ENCODE results near the gene FAM222A.

FAM222A gene

DNA sequence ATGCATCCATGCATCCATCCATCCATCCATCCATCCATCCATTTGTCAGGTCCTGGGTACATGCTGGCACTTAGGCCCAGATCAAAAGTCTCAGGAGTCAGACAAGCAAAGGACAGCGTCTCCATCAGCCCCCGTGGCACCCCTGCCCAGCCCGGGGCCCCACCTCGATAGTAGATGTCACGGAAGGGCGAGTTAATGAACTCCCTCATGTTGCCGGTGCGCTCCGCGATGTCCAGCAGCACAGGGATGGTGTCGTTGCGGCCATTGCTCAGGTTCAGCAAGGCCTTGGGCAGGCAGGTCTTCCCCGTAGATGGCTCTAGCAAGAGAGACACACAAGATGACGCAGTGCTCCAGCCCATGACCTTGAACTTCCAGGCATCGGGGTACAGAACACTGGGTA is 89.2 kb downstream of the FAM222A start:
- DNase-seq (ENCODE audit: low read depth): no peak

DNA sequence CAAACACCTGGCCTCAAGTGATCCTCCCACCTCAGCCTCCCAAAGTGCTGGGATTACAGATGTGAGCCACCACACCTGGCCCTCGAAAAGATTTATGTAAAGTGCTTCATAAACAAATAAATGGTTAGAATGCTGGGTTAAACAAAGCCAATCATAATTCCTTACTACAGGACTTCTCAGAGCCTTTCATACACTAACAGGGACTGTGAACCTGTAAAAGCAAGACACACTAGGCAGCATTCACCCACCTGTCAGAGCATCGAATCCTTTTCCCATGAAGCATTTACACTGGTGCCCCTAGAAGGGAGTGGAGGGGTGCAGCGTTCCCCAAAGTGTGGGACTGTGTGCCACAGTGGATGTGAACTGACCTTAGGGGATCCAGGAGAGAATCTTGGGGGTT is 90.1 kb downstream of the FAM222A start:
- no peak for DNase-seq (ENCODE audit: low read depth)

DNA sequence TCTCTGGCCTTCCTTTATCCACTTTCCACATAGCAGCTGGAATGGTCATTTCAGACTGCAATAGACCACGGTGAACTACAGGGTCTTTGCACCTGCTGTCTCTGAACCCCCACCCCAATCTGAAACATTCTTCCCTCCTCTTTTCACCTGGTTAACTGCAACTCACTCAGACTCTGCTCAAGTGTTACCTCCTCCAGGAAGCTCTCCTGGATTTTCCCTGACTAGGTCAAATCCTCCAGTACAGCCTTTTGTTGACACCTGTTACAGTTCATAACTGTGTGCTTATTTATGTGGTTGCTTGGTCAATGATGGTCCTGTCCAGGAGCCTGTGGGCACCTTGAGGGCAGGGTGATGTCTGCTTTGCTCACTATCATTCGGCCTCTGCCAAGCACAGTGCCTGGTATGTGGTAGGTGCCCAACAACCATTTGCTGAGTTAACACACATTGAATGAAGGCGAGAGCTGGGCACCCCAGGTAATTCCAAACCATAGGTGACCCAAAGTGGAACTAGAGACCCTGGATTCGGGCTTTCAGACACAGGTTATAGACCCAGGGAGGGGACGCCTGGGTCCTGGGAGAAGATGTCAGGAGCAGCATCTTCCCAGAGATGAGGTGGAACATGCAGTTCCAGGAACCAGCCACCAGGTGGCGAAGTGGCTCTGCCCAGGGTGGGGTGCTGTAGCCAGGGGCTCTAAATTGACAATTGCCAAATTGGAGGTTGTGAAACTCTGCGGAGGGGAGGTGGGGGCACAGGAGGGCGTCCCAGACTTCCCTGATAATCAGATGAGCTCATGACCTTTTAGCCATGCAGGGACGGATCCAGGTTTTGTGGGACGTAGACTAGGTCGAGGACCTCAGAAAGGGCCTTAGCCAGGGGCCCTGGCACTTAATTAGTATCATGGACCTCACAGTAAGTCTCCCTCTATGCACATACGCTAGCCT is 91.5 kb downstream of the FAM222A start:
- DNase-seq (ENCODE audit: low read depth): no peak

DNA sequence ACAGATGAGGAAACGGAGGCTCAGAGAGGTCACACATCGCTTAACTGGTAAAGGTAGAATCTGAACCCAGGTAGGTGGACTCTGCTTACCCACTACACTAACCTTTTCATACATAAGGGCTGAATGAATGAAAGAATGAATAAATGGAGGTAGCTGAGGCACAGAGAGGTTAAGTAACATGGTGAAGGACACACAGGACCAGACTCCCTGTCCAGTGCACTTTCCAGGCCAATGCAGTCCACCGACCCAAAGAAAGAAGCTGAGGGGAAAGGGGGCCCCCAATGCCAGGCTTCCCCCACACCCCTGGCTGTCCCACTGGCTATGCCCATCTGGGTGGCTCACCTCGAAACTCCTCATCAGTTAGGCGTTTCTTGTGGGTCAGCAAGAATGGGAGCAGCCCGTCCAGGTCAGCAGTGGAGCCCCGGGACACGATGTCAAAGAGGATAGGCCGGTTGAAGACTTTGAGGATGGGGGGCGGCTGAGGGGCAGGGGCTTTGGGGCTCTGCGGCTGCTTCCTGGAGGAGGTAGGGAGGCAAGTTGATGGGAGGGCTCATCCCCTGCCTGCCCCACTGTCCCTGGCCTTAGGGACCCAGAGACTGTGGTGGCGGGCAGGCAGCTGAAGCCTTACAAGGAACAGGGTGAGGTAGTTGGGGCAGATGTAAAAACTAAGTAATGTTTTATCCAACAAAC is 94.5 kb downstream of the FAM222A start:
- DNase-seq (ENCODE audit: low read depth): no peak

DNA sequence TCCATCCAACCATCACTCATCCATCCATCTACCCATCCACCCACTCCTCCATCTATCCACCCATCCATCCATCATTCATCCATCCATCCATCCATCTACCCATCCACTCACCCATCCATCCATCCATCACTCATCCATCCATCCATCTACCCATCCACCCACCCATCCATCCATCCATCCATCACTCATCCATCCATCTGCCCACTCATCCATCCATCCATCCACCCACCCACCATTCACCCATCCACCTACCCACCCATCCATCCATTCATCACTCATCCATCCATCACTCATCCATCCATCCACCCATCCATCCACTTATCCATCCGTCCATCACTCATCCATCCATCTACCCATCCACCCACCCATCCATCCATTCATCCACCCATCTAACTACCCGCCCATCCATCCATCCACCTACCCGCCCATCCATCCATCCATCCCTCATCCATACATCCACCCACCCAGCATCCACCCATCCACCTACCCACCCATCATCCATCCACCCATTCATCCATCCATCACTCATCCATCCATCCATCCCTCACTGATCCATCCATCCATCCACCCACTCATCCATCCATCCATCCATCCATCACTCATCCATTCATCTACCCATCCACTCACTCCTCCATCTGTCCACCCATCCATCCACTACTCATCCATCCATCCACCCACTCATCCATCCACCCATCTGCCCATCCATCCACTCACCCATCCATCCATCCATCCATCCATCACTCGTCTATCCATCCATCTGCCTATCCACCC is 95.4 kb downstream of the FAM222A start:
- no peak for DNase-seq (ENCODE audit: low read depth)

DNA sequence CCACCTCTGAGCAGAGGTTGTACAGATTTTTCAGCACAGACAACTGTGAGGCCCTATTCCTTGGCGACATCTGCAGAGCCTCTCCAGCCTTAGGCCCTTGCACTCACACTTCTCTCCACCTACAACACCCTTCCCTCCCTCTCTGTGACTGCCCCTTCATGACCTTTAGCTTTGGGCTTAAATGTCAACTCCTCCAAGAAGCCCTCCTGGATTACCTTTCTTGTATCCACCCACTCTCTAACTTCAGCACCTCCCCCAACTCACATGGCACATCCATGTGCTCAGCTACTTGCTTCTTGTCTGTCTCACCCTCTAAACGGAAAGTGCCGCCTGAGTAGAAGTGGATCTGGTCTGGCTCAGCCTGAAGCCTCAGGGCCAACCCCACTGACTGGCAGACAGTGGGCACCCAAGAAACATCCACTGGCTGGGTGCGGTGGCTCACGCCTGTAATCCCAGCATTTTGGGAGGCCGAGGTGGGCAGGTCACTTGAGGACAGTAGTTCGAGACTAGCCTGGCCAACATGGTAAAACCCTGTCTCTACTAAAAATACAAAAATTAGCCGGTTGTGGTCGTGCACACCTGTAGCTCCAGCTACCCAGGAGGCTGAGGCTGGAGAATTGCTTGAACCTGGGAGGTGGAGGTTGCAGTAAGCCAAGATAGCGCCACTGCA is 97.5 kb downstream of the FAM222A start:
- no peak for DNase-seq (ENCODE audit: low read depth)

DNA sequence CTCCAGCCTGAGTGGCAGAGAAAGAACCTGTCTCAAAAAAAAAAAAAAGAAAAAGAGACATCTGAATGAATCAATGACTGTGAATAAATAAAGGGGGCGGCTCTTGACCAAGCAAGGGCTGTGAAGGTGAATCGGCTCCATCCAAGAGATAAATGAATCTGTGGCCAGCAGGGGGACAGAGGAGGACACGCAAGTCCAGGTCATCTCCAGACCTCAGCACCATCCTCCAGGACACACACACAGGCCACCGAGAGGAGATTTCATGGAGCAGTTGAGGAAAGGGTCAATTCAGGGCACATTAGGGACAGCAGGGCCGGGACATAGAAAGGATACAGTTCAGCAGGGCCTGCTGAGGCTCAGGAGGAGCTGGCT is 98.0 kb downstream of the FAM222A start:
- DNase-seq (ENCODE audit: low read depth): no peak

DNA sequence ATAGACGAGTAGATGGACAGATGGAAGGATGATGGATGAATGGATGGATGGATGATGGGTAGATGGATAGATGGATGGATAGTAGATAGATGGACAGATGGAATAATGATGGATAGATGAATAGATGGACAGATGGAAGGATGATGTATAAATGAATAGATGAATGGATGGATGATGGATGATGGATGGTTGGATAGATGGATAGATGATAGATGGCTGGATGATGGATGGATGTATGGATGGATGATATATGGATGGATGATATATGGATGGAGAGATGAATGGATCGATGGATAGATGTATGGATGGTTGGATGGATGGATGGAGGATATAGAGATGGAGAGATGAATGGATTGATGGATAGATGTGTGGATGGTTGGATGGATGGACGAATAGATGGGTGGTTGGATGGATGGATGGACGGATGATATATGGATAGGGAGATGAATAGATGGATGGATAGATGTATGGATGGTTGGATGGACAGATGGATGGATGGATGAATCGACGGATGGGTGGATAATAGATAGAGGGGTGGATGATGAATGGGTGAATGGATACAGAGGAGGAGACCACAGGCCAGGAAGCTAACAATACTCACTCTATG is 100.3 kb downstream of the FAM222A start:
- no peak for DNase-seq (ENCODE audit: low read depth)

DNA sequence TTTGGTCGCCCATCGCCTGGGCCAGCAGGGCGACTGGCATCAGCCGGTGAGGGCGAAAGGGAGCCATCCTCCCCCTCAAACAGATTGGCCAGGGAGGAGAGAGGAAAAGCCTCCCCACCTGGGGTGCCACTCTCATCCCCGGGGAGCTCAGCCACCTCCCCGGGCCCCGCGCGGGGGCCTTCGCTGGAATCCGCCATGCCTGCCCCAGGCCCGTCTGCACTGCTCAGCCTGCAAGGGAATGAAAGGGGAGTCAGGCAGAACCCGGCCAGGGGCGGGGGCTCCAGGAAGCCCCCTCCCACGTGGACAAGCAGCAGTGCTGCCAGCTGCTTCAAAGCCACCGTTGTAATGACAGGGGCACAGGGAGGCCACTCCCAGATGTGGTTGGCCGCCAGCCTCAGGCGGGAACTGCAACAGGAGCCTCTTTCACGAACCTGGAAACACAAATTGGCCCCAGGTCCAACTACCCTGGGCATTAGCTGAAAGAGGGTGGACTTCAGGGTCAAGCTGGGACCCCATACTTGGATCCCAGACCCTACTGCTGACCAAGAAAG is 101.0 kb downstream of the FAM222A start:
- DNase-seq (ENCODE audit: low read depth): no peak

DNA sequence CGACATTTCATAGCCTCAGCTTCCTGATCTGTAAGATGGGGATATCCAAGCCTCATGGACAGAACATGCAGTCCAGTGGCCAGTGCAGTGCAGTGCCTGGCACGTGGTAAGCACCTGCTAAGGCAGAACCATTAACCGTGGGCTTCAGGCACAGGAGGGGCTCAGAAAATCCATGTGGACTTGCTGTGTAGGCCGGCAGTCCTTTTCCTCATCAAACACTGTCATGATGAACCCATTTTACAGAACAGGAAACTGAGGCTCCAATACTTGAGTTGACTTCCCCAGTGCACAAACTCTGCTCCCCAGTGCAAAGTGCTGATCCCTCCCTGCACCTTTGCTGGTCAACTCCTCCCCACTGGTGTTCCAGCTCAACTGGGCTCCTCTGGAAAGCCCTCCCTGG is 101.6 kb downstream of the FAM222A start:
- DNase-seq (ENCODE audit: low read depth): no peak

DNA sequence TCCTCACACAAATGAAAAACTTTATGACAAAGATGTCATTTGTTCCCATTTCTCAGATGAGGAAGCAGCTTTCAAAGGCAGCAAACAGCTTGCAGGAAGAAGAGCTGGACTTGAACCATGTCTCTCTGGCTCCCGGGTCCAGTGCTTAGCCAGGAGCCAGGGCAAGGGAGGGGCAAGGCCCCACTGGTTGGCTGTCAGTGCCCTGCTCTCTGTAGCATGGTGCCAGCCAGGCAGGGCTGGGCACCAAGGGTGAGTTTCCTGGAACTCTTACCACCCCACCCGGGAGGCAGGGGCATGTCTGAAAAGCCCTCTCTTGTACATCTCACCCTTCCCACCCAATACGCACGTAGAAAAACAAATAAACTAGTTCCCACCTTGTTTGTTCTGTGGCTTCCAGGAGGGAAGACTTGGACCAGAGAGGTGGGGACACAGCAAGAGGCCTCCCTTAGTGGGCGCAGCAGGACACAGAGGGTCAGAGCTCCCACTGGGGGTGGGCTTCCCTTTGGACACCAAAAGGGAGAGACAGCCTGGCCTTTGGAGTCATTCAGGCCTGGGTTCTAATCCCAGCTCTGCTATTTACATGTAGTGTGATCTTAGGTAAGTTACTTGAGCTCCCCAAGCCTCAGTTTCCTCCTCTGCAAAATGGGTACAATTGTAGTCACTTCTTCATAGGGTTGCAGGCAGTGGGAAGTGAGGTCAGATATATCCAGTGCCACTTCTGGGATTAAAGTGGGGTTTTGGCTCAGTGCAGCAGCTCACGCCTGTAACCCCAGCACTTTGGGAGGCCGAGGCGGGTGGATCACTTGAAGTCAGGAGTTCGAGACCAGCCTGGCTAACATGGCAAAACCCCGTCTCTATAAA is 102.4 kb downstream of the FAM222A start:
- DNase-seq (ENCODE audit: low read depth): no peak

DNA sequence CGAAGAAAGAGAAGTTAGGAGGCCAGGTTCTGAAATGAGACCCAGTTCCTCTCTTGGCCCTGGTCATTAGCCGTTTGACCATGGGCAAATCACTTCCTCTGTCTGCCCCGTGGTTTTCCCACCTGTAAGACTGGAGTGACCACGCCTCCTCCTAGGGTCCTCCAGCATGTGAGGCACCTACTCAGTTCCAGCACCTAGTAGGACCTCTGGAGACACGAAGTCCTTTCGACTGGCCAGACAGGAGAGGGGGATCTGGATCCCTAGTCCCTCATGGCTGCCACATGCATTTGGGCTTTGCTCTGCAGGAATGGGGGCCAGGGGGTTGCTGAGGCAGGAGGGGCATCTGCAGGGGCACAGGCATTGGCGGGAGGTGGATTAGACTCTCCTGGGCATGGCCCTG is 103.2 kb downstream of the FAM222A start:
- no peak for DNase-seq (ENCODE audit: low read depth)

DNA sequence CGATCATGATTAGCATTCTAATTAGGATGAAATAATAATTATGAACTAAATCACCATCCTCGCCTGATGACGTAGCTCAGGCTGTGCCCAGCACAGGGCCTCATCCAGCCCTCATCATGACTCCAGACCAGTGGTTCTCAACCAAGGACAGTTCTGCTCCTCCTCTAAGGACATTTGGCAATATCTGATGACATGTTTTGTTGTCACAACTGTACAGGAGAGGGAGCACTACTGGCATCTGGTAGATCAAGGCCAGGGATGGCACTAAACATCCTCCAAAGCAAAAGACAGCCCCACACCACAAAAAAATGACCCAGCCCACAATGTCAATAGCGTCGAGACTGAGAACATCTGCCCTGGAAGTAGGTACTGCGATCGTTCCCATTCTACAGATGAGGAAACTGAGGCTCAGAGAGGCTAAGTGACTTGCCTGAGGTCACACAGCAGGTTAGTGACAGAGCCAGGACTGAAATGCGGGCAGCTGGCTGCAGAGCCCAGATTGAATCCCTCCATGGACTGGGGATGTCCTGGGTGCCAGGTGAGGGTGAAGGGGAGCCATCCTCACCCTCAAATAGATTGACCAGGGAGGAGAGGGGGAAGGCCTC is 104.1 kb downstream of the FAM222A start:
- DNase-seq (ENCODE audit: low read depth): no peak

DNA sequence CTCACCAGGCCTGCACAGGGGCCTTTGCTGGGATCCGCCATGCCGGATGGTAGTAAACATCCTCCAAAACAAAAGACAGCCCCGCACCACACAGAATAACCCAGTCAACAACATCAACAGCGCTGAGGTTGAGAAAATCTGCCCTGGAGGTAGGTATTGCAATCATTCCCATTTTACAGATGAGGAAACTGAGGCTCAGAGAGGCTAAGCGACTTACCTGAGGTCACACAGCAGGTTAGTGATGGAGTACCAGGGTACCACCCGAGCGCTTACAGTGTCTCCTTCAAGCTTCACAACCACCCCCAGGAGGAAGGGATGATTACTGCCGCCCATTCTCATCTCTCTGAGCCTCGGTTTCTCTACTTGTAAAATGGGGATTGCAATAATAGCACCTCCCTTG is 104.6 kb downstream of the FAM222A start:
- no peak for DNase-seq (ENCODE audit: low read depth)

DNA sequence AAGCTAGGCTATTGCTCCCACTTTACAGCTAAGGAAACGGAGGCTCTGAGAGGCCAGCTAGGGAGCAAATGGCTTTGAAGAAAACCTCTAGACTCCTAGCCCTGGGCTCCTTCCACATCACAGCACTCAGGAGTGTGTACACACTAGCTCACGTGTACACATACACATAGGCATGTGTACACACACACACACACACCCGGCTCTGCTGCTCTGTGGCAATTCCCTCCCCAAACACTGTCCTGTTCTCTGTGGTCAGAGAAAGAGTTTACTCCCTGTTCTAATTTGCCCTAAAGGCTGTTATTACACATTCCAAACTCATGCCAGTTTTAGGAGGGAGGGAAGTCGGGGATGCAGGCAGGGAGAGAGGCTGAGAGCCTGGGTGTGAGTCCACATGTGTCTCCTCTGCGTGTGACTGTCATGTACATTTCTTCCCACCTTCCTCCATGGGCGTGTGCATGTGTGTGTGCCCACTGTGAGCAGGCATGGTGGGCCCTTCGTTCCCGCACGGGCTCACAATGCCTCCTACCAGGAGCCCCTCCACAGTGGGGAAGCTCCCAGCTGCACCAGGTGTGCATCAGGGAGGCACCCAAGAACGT is 105.4 kb downstream of the FAM222A start:
- DNase-seq (ENCODE audit: low read depth): no peak
